Peyer's patch (tissue), 4 donors: ENCODE results near the gene ZDHHC13.

Source experiments
- POLR2A ChIP-seq, 2 donors: fragments of 450-650 bp; IDR thresholded peaks; one replicate each; pipeline ENCODE4 v1.5.1; 2017; ENCODE audit warnings: antibody characterized with exemption in 2 of 2, mild to moderate bottlenecking in 2 of 2, moderate library complexity in 2 of 2
- TF ChIP-seq, protein P1 (sequence below), 6 experiments: fragments of 450-650 bp in 4 of 6; fragments of 200-600 bp in 2 of 6; sonication (generic) in 1 of 6; IDR thresholded peaks; one replicate each; pipeline ENCODE4 v1.5.1; 2017 to 2019; ENCODE audit warnings: antibody characterized with exemption in 6 of 6, mild to moderate bottlenecking in 3 of 6, moderate library complexity in 1 of 6

DNA sequence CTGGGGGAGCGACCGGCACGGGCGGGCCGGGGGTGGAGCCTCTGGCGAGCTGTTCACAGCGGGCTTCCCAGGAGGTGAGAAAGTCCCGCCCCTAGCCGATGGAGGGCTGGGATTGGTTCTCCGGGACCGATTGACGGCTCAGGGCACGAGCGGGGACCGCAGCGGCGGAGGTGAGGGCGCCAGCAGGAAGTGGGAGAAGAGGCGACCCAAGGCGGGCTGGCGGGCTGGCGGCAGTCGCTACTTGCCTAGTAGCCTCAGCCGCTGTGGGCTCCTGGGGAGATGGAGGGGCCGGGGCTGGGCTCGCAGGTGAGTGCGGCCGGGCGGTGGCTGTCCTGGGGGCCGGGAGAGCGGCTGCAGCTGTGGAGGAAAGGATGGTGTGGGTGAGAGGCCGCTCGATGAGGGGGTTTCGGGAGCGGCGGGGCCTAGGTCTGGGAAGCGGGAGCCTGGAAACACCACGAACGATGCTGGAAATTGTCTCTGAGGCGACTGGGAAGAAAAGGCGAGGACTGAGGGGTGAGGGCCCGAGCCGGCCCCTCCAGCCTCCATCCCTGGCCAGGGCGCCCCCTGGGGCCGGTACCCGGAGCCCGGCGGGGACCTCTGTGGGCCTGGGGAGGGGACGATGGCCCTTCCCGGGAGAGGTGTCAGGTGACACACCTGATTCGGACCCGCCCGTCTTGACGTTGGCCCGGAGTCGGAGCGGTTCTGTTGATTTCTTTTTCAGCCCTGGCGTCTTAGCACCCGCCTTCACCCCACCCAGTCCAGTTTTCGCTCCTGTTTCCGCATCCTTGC, at the start of gene ZDHHC13:
- TF ChIP-seq, protein P1, sequence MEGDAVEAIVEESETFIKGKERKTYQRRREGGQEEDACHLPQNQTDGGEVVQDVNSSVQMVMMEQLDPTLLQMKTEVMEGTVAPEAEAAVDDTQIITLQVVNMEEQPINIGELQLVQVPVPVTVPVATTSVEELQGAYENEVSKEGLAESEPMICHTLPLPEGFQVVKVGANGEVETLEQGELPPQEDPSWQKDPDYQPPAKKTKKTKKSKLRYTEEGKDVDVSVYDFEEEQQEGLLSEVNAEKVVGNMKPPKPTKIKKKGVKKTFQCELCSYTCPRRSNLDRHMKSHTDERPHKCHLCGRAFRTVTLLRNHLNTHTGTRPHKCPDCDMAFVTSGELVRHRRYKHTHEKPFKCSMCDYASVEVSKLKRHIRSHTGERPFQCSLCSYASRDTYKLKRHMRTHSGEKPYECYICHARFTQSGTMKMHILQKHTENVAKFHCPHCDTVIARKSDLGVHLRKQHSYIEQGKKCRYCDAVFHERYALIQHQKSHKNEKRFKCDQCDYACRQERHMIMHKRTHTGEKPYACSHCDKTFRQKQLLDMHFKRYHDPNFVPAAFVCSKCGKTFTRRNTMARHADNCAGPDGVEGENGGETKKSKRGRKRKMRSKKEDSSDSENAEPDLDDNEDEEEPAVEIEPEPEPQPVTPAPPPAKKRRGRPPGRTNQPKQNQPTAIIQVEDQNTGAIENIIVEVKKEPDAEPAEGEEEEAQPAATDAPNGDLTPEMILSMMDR (IDR thresholded peaks at IDR 0.05): peak in 2 of 6 experiments; percentile 7 to 18
- peak; percentile 72 to 75 for TF ChIP-seq POLR2A (IDR thresholded peaks at IDR 0.05)
